Naive thymus-derived CD8-positive, alpha-beta T cell (primary cell): Measurements from ENCODE around the gene ASCC2. TPM values are rescaled to one million over a fixed set of nuclear protein-coding genes. Genes with fewer than 3 reads are reported as not detected.
"Not testable (repeated sequence)": the region's sequence is repeated elsewhere in the genome, so short reads cannot be mapped to it uniquely, and the experiment has no call there.

Experiments
- ATAC-seq, 2 donors: fragments of 150-1000 bp; cut with Tn5 transposase in 1 of 2; sonication (Bioruptor Pico), chemical (Tn5 transposase) in 1 of 2; 1 replicate in 1 of 2; 2 replicates in 1 of 2; pipeline ENCODE4 v1.10.0; 2021; ENCODE audit warnings: mild to moderate bottlenecking in 2 of 2, moderate library complexity in 2 of 2
- POLR2A ChIA-PET: fragments of 350-600 bp; sonication (Branson Sonifier 250); formaldehyde crosslinking; loops from one replicate; lab custom pipeline; 2021; ENCODE audit warnings: antibody characterized with exemption; lab: Charles Lee
- DNase-seq, 10 donors: peaks; one replicate each; pipeline versions ENCODE4 v3.0.0 to v3.0.0-alpha.2; 2020 to 2022
- H3K27ac Mint-ChIP-seq, 10 donors: one replicate each; pipeline ENCODE4 v1.8.0; 2020 to 2022; ENCODE audit warnings: mild to moderate bottlenecking in 10 of 10, mixed read lengths in 10 of 10, moderate library complexity in 4 of 10, inconsistent platforms in 1 of 10
- H3K27me3 Mint-ChIP-seq, 5 donors: one replicate each; pipeline ENCODE4 v1.8.0; 2021 to 2022; ENCODE audit warnings: mixed read lengths in 5 of 5
- H3K36me3 Mint-ChIP-seq, 3 donors: one replicate each; pipeline ENCODE4 v1.8.0; 2020 to 2022; ENCODE audit warnings: mixed read lengths in 3 of 3, mild to moderate bottlenecking in 2 of 3, inconsistent platforms in 1 of 3
- H3K4me1 Mint-ChIP-seq, 4 donors: one replicate each; pipeline ENCODE4 v1.8.0; 2021 to 2022; ENCODE audit warnings: mixed read lengths in 4 of 4
- H3K4me3 Mint-ChIP-seq, 10 donors: one replicate each; pipeline ENCODE4 v1.8.0; 2020 to 2022; ENCODE audit warnings: mild to moderate bottlenecking in 10 of 10, mixed read lengths in 10 of 10, moderate library complexity in 6 of 10, inconsistent platforms in 1 of 10
- H3K9me3 Mint-ChIP-seq, 9 donors: one replicate each; pipeline ENCODE4 v1.8.0; 2020 to 2022; ENCODE audit warnings: mixed read lengths in 9 of 9, mild to moderate bottlenecking in 3 of 9, inconsistent platforms in 1 of 9, moderate library complexity in 1 of 9
- polyA plus RNA-seq, 3 donors: library from polyadenylated mRNA; unstranded; fragments of 300-500 nt; fragmentation: Illumina TruSeq; gene quantifications; one replicate each; pipeline ENCODE4 v1.2.3, GENCODE V29; 2021
- total RNA-seq, 8 experiments: library from RNA in 2 of 8; stranded (reverse) in 2 of 8; gene quantifications; one replicate each; pipeline ENCODE4 v1.2.3 and lab custom pipeline; 2021 to 2026

Gene ASCC2
- total and polyA plus RNA-seq, 5 experiments from 2014 or later, result 41.2 to 87.7 (median 72.7) TPM

- no peak for ATAC-seq
- Mint-ChIP-seq H3K4me3 (no peak overlapping the region), H3K9me3 (no peaks in the 10 kb centered on the region), H3K27me3 (no peaks in the 10 kb centered on the region), H3K36me3 (peaks cover 0 to 8% (median 0%) of the 10 kb centered on the region in 3 donors), H3K27ac (no peak overlapping the region), H3K4me1 (peaks cover 0 to 13% (median 8%) of the 10 kb centered on the region in 4 donors)
- POLR2A ChIA-PET, result interaction anchor here (0.5 to 0.7 kb wide), 2 partner anchors 29 to 276 kb away, joined by 4 to 8 read pairs; no protein-coding TSS in a partner anchor
- no peak for DNase-seq
Observed at GRCh38 chr22:29757096-29757495, 81.0 kb downstream of the ASCC2 start.

- ATAC-seq, result no peak
- Mint-ChIP-seq H3K4me3 (no peak overlapping the region), H3K27me3 (no peaks in the 10 kb centered on the region), H3K9me3 (no peaks in the 10 kb centered on the region), H3K4me1 (peaks cover 0 to 13% (median 8%) of the 10 kb centered on the region in 4 donors), H3K36me3 (peaks cover 0 to 8% (median 0%) of the 10 kb centered on the region in 3 donors), H3K27ac (no peak overlapping the region)
- POLR2A ChIA-PET, result no interaction called here
- DNase-seq, result no peak
Observed at GRCh38 chr22:29756341-29756740, 81.7 kb downstream of the ASCC2 start.

GRCh38 chr22:29755889-29756288 lies 82.2 kb downstream of the ASCC2 start:
- Mint-ChIP-seq H3K27ac (no peak overlapping the region), H3K4me1 (peaks cover 4 to 13% (median 9%) of the 10 kb centered on the region in 4 donors), H3K27me3 (no peaks in the 10 kb centered on the region), H3K9me3 (no peaks in the 10 kb centered on the region), H3K36me3 (peaks cover 0 to 8% (median 0%) of the 10 kb centered on the region in 3 donors), H3K4me3 (no peak overlapping the region)
- ATAC-seq, result no peak
- POLR2A ChIA-PET, result no interaction called here
- no peak for DNase-seq

- Mint-ChIP-seq H3K4me1 (peaks cover 12 to 14% (median 13%) of the 10 kb centered on the region in 4 donors), H3K27ac (peak overlapping the region in 1 of 10 donors; percentile 62)
- POLR2A ChIA-PET, H3K4me3 Mint-ChIP-seq, H3K27me3 Mint-ChIP-seq, H3K36me3 Mint-ChIP-seq, DNase-seq, H3K9me3 Mint-ChIP-seq, ATAC-seq: not testable (repeated sequence)
Observed at GRCh38 chr22:29754658-29755395, 83.2 kb downstream of the ASCC2 start.

GRCh38 chr22:29753808-29754657 lies 84.0 kb downstream of the ASCC2 start:
- ATAC-seq, result no peak
- H3K9me3 Mint-ChIP-seq, result no peaks in the 10 kb centered on the region
- H3K27ac Mint-ChIP-seq, result peak overlapping the region in 1 of 10 donors; percentile 62
- POLR2A ChIA-PET, result no interaction called here
- no peaks in the 10 kb centered on the region for H3K27me3 Mint-ChIP-seq
- DNase-seq, result no peak
- H3K4me1 Mint-ChIP-seq, result peaks cover 12 to 20% (median 13%) of the 10 kb centered on the region in 4 donors
- H3K4me3 Mint-ChIP-seq, result no peak overlapping the region
- H3K36me3 Mint-ChIP-seq, result peaks cover 0 to 5% (median 0%) of the 10 kb centered on the region in 3 donors

- ATAC-seq (no peak), DNase-seq (no peak)
- Mint-ChIP-seq H3K4me3 (no peak overlapping the region), H3K27ac (no peak overlapping the region), H3K9me3 (no peaks in the 10 kb centered on the region), H3K36me3 (peaks cover 0 to 18% (median 8%) of the 10 kb centered on the region in 3 donors), H3K27me3 (no peaks in the 10 kb centered on the region), H3K4me1 (peaks cover 12 to 20% (median 14%) of the 10 kb centered on the region in 4 donors)
- POLR2A ChIA-PET, result interaction anchor here (0.8 kb wide), 1 partner anchor 10 kb away, joined by 3 read pairs; no protein-coding TSS in a partner anchor
Observed at GRCh38 chr22:29751669-29752068, 86.4 kb downstream of the ASCC2 start.

- H3K27ac Mint-ChIP-seq, result peak overlapping the region in 5 of 10 donors; percentile 13 to 63 (median 57)
- H3K4me1 Mint-ChIP-seq, result peaks cover 12 to 18% (median 14%) of the 10 kb centered on the region in 4 donors
- no peak overlapping the region for H3K4me3 Mint-ChIP-seq
- no peaks in the 10 kb centered on the region for H3K27me3 Mint-ChIP-seq
- peaks cover 0 to 21% (median 10%) of the 10 kb centered on the region in 3 donors for H3K36me3 Mint-ChIP-seq
- no peaks in the 10 kb centered on the region for H3K9me3 Mint-ChIP-seq
- ATAC-seq (no peak), DNase-seq (no peak)
- POLR2A ChIA-PET, result interaction anchor here (0.8 kb wide), 1 partner anchor 10 kb away, joined by 3 read pairs; no protein-coding TSS in a partner anchor
Observed at GRCh38 chr22:29750559-29751538, 87.2 kb downstream of the ASCC2 start.

GRCh38 chr22:29750029-29750428 lies 88.0 kb downstream of the ASCC2 start:
- POLR2A ChIA-PET, result no interaction called here
- Mint-ChIP-seq H3K4me3 (no peak overlapping the region), H3K9me3 (no peaks in the 10 kb centered on the region), H3K4me1 (peaks cover 10 to 13% (median 11%) of the 10 kb centered on the region in 4 donors), H3K27me3 (no peaks in the 10 kb centered on the region), H3K27ac (peak overlapping the region in 3 of 10 donors; percentile 13 to 60 (median 34)), H3K36me3 (peaks cover 0 to 26% (median 10%) of the 10 kb centered on the region in 3 donors)
- ATAC-seq (no peak), DNase-seq (no peak)

GRCh38 chr22:29748248-29748893 lies 89.7 kb downstream of the ASCC2 start:
- H3K27me3 Mint-ChIP-seq, result no peaks in the 10 kb centered on the region
- no peak for ATAC-seq
- no peak overlapping the region for H3K27ac Mint-ChIP-seq
- no peaks in the 10 kb centered on the region for H3K9me3 Mint-ChIP-seq
- DNase-seq, result no peak
- POLR2A ChIA-PET, result no interaction called here
- peaks cover 0 to 37% (median 12%) of the 10 kb centered on the region in 3 donors for H3K36me3 Mint-ChIP-seq
- H3K4me1 Mint-ChIP-seq, result peaks cover 7 to 12% (median 11%) of the 10 kb centered on the region in 4 donors
- H3K4me3 Mint-ChIP-seq, result no peak overlapping the region

GRCh38 chr22:29747832-29748231 lies 90.2 kb downstream of the ASCC2 start:
- Mint-ChIP-seq H3K27ac (peak overlapping the region in 1 of 10 donors; percentile 8), H3K4me3 (no peak overlapping the region), H3K36me3 (peaks cover 0 to 39% (median 12%) of the 10 kb centered on the region in 3 donors), H3K4me1 (peaks cover 7 to 13% (median 12%) of the 10 kb centered on the region in 4 donors), H3K9me3 (no peaks in the 10 kb centered on the region), H3K27me3 (no peaks in the 10 kb centered on the region)
- DNase-seq (no peak), ATAC-seq (no peak)
- POLR2A ChIA-PET, result no interaction called here

- Mint-ChIP-seq H3K9me3 (no peaks in the 10 kb centered on the region), H3K4me3 (no peak overlapping the region), H3K27ac (no peak overlapping the region), H3K27me3 (no peaks in the 10 kb centered on the region), H3K36me3 (peaks cover 0 to 51% (median 20%) of the 10 kb centered on the region in 3 donors), H3K4me1 (peaks cover 0 to 14% (median 8%) of the 10 kb centered on the region in 4 donors)
- POLR2A ChIA-PET, result no interaction called here
- ATAC-seq (no peak), DNase-seq (peak in 1 of 10 donors; percentile 45)
Observed at GRCh38 chr22:29744902-29745301, 93.2 kb downstream of the ASCC2 start.
